PC-3 (cell line): ENCODE data around the gene CSNK1D. TPM values are rescaled to one million over a fixed set of nuclear protein-coding genes. Genes with fewer than 3 reads are reported as not detected.
"Not testable (repeated sequence)": the region's sequence is repeated elsewhere in the genome, so short reads cannot be mapped to it uniquely, and the experiment has no call there.

Experiments
- ATAC-seq: fragments of 200-7000 bp; cut with Tn5 transposase; 2 replicates; pipeline ENCODE4 v1.9.1; 2020; ENCODE audit warnings: mild to moderate bottlenecking, moderate library complexity
- BruUV-seq: library from RNA; stranded (reverse); fragments of 400-500 nt; replicated peaks from 2 replicates; lab custom pipeline; 2021; lab: Mats Ljungman, UMichigan
- CTCF ChIA-PET: fragments of 300-600 bp; sonication (Branson Sonifier 250); formaldehyde crosslinking; loops from one replicate; lab custom pipeline; 2022; ENCODE audit warnings: antibody characterized with exemption; lab: Charles Lee
- POLR2A ChIA-PET: fragments of 300-600 bp; sonication (Branson Sonifier 250); formaldehyde crosslinking; loops from one replicate; lab custom pipeline; 2022; ENCODE audit warnings: antibody characterized with exemption; ENCODE audit not compliant: unreplicated experiment; lab: Charles Lee
- DNase-seq: peaks from one replicate; pipeline ENCODE4 v3.0.0-alpha.2; 2015
- H2AFZ ChIP-seq: fragments of 300-600 bp; sonication (generic); 2 replicates; pipeline ENCODE4 v1.6.0; 2016; ENCODE audit warnings: antibody characterized with exemption, low read length
- H3F3A ChIP-seq: fragments of 300-600 bp; sonication (generic); one replicate; pipeline ENCODE4 v1.6.0; 2017; ENCODE audit warnings: antibody characterized with exemption, low read length, control low read depth, mild to moderate bottlenecking; ENCODE audit not compliant: unreplicated experiment
- H3K27ac ChIP-seq: fragments of 300-600 bp; sonication (generic); 2 replicates; pipeline ENCODE4 v1.5.1; 2016; ENCODE audit warnings: mild to moderate bottlenecking, low read length
- H3K27me3 ChIP-seq: fragments of 300-600 bp; sonication (generic); 2 replicates; pipeline ENCODE4 v1.6.1; 2016; ENCODE audit warnings: low read length, mixed read lengths
- H3K36me3 ChIP-seq: fragments of 300-600 bp; sonication (generic); 2 replicates; pipeline ENCODE4 v1.6.1; 2016; ENCODE audit warnings: low read depth, mixed run types, low read length, mixed read lengths
- H3K4me1 ChIP-seq: fragments of 300-600 bp; sonication (generic); 2 replicates; pipeline ENCODE4 v1.5.1; 2016; ENCODE audit warnings: low read length; ENCODE audit not compliant: insufficient read depth
- H3K4me2 ChIP-seq: fragments of 300-600 bp; sonication (generic); 2 replicates; pipeline ENCODE4 v1.6.0; 2016; ENCODE audit warnings: low read length
- H3K4me3 ChIP-seq: fragments of 300-600 bp; sonication (generic); 2 replicates; pipeline ENCODE4 v1.5.1; 2016; ENCODE audit warnings: mild to moderate bottlenecking, low read length, mixed read lengths
- H3K79me2 ChIP-seq: fragments of 300-600 bp; sonication (generic); 2 replicates; pipeline ENCODE4 v1.6.1; 2017; ENCODE audit warnings: low read length, mixed read lengths
- H3K9ac ChIP-seq: fragments of 300-600 bp; sonication (generic); 2 replicates; pipeline ENCODE4 v1.6.0; 2016; ENCODE audit warnings: mild to moderate bottlenecking, low read length
- H3K9me2 ChIP-seq: fragments of 300-600 bp; sonication (generic); replicated peaks from 2 replicates; pipeline ENCODE4 v1.6.1; 2016; ENCODE audit warnings: mixed run types, low read length, mixed read lengths
- H3K9me3 ChIP-seq: fragments of 300-600 bp; sonication (generic); 2 replicates; pipeline ENCODE4 v1.6.1; 2016; ENCODE audit warnings: low read length, mixed read lengths
- H4K20me1 ChIP-seq: fragments of 300-600 bp; sonication (generic); 2 replicates; pipeline ENCODE4 v1.6.1; 2016; ENCODE audit warnings: low read length, mixed read lengths
- EZH2 ChIP-seq: fragments of 300-600 bp; sonication (generic); IDR thresholded peaks from one replicate; pipeline ENCODE4 v1.6.1; 2017; ENCODE audit warnings: antibody characterized with exemption, mild to moderate bottlenecking, low read length; ENCODE audit not compliant: unreplicated experiment
- EZH2phosphoT487 ChIP-seq: fragments of 300-600 bp; sonication (generic); IDR thresholded peaks from 2 replicates; pipeline ENCODE4 v1.6.1; 2018; ENCODE audit warnings: mild to moderate bottlenecking, antibody characterized with exemption, low read length, borderline replicate concordance
- intact Hi-C: fragments of 100-400 bp; cut with micrococcal nuclease; formaldehyde crosslinking; loops from 2 replicates; pipeline ENCODE4 v1.9.0; 2023
- total RNA-seq: library from RNA; depleted of rRNA; stranded (reverse); fragments of >200 nt; gene quantifications from 2 replicates; pipeline ENCODE4 v1.2.3, GENCODE V29; 2014
- TF ChIP-seq, protein P1 (sequence below): fragments of 300-600 bp; sonication (generic); conservative IDR thresholded peaks from 2 replicates; pipeline ENCODE4 v1.5.1; 2017; ENCODE audit warnings: antibody characterized with exemption, low read depth, mild to moderate bottlenecking, low read length

CSNK1D gene
- total RNA-seq, 1 experiment from 2014 or later = 58.6 TPM

DNA sequence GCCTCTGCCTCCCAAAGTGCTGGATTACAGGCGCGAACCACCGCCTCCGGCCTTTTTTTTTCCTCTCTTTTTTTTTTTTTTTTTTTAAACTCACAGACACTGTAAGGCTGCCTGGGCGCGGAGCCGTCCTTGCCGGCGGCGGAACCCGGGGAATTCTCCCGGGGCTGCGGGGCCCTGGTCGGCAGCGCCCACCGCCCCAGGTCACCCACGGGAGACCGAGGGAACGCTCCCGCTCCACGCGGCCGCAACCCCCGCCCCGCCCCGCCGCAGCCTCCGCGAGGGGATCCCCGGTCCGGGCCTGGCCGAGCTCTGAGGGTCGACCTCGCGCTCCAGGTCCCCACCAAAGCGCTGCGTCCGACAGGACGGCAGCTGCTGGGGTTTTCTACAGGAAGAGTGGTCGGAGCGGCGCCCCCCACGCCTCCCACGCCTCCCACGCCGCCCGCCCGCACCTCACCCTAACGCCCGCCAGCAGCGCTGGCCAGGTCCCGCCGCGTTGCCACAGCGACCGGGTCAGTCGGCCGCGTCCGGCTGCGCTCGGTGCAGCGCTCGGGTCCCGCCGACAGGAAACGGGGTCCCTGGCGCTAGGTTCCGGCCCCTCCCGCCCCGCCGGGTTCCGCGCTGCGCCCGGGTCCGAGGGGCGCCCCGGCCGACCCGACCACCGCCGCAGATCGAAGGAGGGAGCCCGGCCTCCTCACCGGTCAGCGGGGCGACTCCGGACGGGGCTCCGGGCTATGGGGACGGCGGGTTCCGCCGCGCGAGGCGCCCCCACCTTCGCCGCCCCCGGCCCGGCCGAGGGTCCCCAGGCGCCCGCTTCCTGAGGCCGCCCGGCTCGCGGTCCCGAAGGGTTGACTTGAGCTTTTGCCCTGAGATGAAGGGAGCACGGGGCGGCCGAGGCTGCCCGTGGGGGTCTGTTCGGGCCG is 60.9 kb downstream of the CSNK1D start, which contains the start of gene CCDC57:
Gene CCDC57, minus strand, starts transcription at position 512 of the 920 bp plus-strand sequence. CDS start 10,898 bp downstream, outside the sequence.
- no TSS peak for BruUV-seq
- Histone ChIP-seq H3K27me3 (no peaks in the 10 kb centered on the region), H3K4me3 (peak within 1 kb of the TSS; percentile 97), H3F3A (no peaks in the 10 kb centered on the region), H3K9me2 (no peaks in the 10 kb centered on the region), H2AFZ (peak within 1 kb of the TSS; percentile 95), H4K20me1 (no peaks in the 10 kb centered on the region), H3K36me3 (no peaks in the 10 kb centered on the region), H3K4me2 (peak within 1 kb of the TSS; percentile 98), H3K4me1 (peaks cover 33% of the 10 kb centered on the region), H3K9ac (peak within 1 kb of the TSS; percentile 99), H3K27ac (peak within 1 kb of the TSS; percentile 75), H3K79me2 (peaks cover 17% of the 10 kb centered on the region), H3K9me3 (no peaks in the 10 kb centered on the region)
- CTCF ChIA-PET = no interaction called here
- DNase-seq = peak; percentile 76
- ATAC-seq = peak; percentile 55
- intact Hi-C loops = no loop called here
- POLR2A ChIA-PET = no interaction called here
- TF ChIP-seq, protein P1, sequence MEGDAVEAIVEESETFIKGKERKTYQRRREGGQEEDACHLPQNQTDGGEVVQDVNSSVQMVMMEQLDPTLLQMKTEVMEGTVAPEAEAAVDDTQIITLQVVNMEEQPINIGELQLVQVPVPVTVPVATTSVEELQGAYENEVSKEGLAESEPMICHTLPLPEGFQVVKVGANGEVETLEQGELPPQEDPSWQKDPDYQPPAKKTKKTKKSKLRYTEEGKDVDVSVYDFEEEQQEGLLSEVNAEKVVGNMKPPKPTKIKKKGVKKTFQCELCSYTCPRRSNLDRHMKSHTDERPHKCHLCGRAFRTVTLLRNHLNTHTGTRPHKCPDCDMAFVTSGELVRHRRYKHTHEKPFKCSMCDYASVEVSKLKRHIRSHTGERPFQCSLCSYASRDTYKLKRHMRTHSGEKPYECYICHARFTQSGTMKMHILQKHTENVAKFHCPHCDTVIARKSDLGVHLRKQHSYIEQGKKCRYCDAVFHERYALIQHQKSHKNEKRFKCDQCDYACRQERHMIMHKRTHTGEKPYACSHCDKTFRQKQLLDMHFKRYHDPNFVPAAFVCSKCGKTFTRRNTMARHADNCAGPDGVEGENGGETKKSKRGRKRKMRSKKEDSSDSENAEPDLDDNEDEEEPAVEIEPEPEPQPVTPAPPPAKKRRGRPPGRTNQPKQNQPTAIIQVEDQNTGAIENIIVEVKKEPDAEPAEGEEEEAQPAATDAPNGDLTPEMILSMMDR = no peak

DNA sequence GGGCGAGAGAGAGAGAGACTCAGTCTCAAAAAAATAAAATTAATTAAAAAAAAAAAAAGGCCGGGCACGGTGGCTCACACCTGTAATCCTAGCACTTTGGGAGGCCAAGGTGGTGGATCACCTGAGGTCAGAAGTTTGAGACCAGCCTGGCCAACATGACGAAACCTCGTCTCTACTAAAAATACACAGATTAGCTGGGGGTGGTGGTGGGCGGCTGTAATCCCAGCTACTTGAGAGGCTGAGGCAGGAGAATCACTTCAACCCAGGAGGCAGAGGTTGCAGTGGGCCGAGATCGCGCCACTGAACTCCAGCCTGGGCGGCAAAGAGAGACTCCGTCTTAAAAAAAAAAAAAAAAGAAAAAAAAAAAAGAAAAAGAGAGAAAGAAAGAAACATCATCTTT is 62.8 kb downstream of the CSNK1D start:
- H3K9ac ChIP-seq, CTCF ChIA-PET, H3F3A ChIP-seq, intact Hi-C loops, H2AFZ ChIP-seq, H3K4me3 ChIP-seq, H3K9me3 ChIP-seq, DNase-seq, H3K27me3 ChIP-seq, ATAC-seq, H3K27ac ChIP-seq, BruUV-seq, H3K36me3 ChIP-seq, H3K9me2 ChIP-seq, POLR2A ChIA-PET, H3K4me2 ChIP-seq, H4K20me1 ChIP-seq: not testable (repeated sequence)
- Histone ChIP-seq H3K79me2 (peaks cover 17% of the 10 kb centered on the region), H3K4me1 (peaks cover 29% of the 10 kb centered on the region)

DNA sequence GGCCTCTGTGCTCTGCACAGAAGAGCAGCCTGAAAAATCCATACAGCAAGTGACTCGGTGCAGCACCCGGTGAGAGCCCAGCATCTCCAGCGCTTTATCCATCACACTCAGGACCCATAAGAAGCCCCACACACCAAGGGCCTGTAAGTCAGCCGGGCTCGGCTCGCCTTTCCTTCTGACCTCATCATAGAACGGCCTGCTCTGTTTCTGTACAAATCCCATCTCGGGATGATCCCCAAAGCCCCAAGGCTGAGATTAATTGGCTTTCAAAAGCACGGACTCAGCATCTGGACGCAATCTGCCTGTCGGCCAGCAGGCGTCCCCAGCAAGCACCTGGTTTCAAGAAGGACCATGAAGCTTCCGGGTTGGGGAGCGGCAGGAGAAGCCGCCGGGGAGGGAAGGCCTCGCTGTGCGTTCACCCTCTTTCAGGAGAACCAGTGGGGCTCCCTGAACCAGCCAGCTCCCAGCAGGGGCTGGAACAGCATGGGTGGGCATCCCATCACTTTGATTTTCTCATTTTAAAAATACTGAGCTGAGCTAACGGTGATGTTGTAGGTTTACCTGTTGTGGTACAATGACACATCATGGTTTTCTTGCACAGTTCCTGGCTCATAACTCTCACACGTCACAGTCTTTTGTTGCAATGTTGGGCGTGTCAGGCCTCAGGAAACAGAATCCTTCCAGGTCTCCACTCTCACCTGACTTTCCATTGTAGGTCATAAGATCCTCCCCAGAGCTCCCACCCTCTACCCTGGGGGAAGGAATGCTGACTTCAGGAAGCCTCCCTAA is 67.6 kb downstream of the CSNK1D start:
- DNase-seq (peak; percentile 95), ATAC-seq (peak; percentile 70)
- peak overlapping the region; percentile 90 for H3K27ac ChIP-seq
- intact Hi-C loops = loop anchor here (5.0 kb wide), 1 partner anchor 36 kb away; no protein-coding TSS in a partner anchor
- H4K20me1 ChIP-seq = no peaks in the 10 kb centered on the region
- peak overlapping the region; percentile 50 for H3K4me3 ChIP-seq
- H2AFZ ChIP-seq = peak overlapping the region; percentile 54
- POLR2A ChIA-PET = interaction anchor here (0.6 kb wide), 2 partner anchors 33 to 36 kb away, joined by 4 to 5 read pairs; no protein-coding TSS in a partner anchor
- H3K9ac ChIP-seq = peak overlapping the region; percentile 65
- peaks cover 5% of the 10 kb centered on the region for H3F3A ChIP-seq
- H3K27me3 ChIP-seq = no peaks in the 10 kb centered on the region
- TF ChIP-seq EZH2 (no peak), EZH2phosphoT487 (no peak)
- TF ChIP-seq, protein P1 = peak; percentile 94
- H3K9me2 ChIP-seq = no peaks in the 10 kb centered on the region
- peak overlapping the region; percentile 76 for H3K4me2 ChIP-seq
- CTCF ChIA-PET = interaction anchor here (0.6 to 1.2 kb wide), 7 partner anchors 25 to 204 kb away, joined by 3 to 9 read pairs (median 4); no protein-coding TSS in a partner anchor
- no peaks in the 10 kb centered on the region for H3K36me3 ChIP-seq
- BruUV-seq = TSS peak; percentile 61
- H3K4me1 ChIP-seq = peaks cover 30% of the 10 kb centered on the region
- H3K9me3 ChIP-seq = no peaks in the 10 kb centered on the region
- peaks cover 14% of the 10 kb centered on the region for H3K79me2 ChIP-seq
